WTC11 (cell line): ENCODE results near the gene FAT4. TPM values are rescaled to one million over a fixed set of nuclear protein-coding genes. Genes with fewer than 3 reads are reported as not detected.

Source experiments
- ATAC-seq: fragments of 200-7000 bp; cut with Tn5 transposase; 2 replicates; pipeline ENCODE4 v1.10.0; 2021; ENCODE audit warnings: mild to moderate bottlenecking, moderate library complexity
- CTCF ChIA-PET: fragments of 300-600 bp; sonication (Branson Sonifier 250); formaldehyde crosslinking; loops from one replicate; lab custom pipeline; 2021; ENCODE audit warnings: antibody characterized with exemption; lab: Charles Lee
- POLR2A ChIA-PET: fragments of 350-600 bp; sonication (Branson Sonifier 250); formaldehyde crosslinking; loops from one replicate; lab custom pipeline; 2021; ENCODE audit warnings: antibody characterized with exemption; lab: Charles Lee
- DNase-seq: peaks from one replicate; pipeline ENCODE4 v3.0.0; 2021; ENCODE audit warnings: low spot score
- H3K27ac Mint-ChIP-seq: 2 replicates; pipeline ENCODE4 v1.8.0; 2021; ENCODE audit warnings: mixed read lengths
- H3K27me3 Mint-ChIP-seq: 2 replicates; pipeline ENCODE4 v1.8.0; 2021; ENCODE audit warnings: low read depth, mild to moderate bottlenecking, moderate library complexity, mixed read lengths
- H3K36me3 Mint-ChIP-seq: 2 replicates; pipeline ENCODE4 v1.8.0; 2021; ENCODE audit warnings: mixed read lengths
- H3K4me1 Mint-ChIP-seq: 2 replicates; pipeline ENCODE4 v1.8.0; 2022; ENCODE audit warnings: mixed read lengths
- H3K4me3 Mint-ChIP-seq: 2 replicates; pipeline ENCODE4 v1.8.0; 2021; ENCODE audit warnings: mild to moderate bottlenecking, moderate library complexity, mixed read lengths
- H3K9me3 Mint-ChIP-seq: 2 replicates; pipeline ENCODE4 v1.8.0; 2021; ENCODE audit warnings: mixed read lengths
- AFF4 ChIP-seq: sonication (generic); formaldehyde crosslinking; IDR thresholded peaks from 2 replicates; pipeline ENCODE4 v1.8.1; 2023; ENCODE audit warnings: mild to moderate bottlenecking, missing genetic modification reagents, borderline replicate concordance
- ATF2 ChIP-seq: sonication (generic); formaldehyde crosslinking; IDR thresholded peaks from 2 replicates; pipeline ENCODE4 v1.8.1; 2022; ENCODE audit warnings: low read depth, missing genetic modification reagents, borderline replicate concordance
- E2F4 ChIP-seq: sonication (generic); formaldehyde crosslinking; IDR thresholded peaks from 2 replicates; pipeline ENCODE4 v1.8.1; 2022; ENCODE audit warnings: low read depth, mild to moderate bottlenecking, moderate library complexity, missing genetic modification reagents, borderline replicate concordance
- FOXP1 ChIP-seq: sonication (generic); formaldehyde crosslinking; IDR thresholded peaks from 2 replicates; pipeline ENCODE4 v1.8.0; 2022; ENCODE audit warnings: missing genetic modification reagents, mild to moderate bottlenecking, moderate library complexity, borderline replicate concordance
- IRF1 ChIP-seq: sonication (generic); formaldehyde crosslinking; IDR thresholded peaks from 2 replicates; pipeline ENCODE4 v1.8.0; 2023; ENCODE audit warnings: missing genetic modification reagents
- PRRX2 ChIP-seq: fragments of 250-450 bp; sonication (Bioruptor Pico); IDR thresholded peaks from 2 replicates; pipeline ENCODE4 v1.8.0; 2021; ENCODE audit warnings: mild to moderate bottlenecking
- RORB ChIP-seq: fragments of 250-450 bp; sonication (Bioruptor Pico); IDR thresholded peaks from 2 replicates; pipeline ENCODE4 v1.9.0; 2021; ENCODE audit warnings: mild to moderate bottlenecking
- USF2 ChIP-seq: sonication (generic); formaldehyde crosslinking; IDR thresholded peaks from 2 replicates; pipeline ENCODE4 v1.8.1; 2023; ENCODE audit warnings: mild to moderate bottlenecking, missing genetic modification reagents, moderate library complexity
- ZNF121 ChIP-seq: sonication (generic); formaldehyde crosslinking; IDR thresholded peaks from 2 replicates; pipeline ENCODE4 v1.8.0; 2023; ENCODE audit warnings: missing genetic modification reagents
- total RNA-seq: library from RNA; stranded (reverse); gene quantifications from 3 replicates; pipeline ENCODE4 v1.2.3, GENCODE V29; 2021
- TF ChIP-seq, protein P1 (sequence below): sonication (generic); formaldehyde crosslinking; IDR thresholded peaks from 2 replicates; pipeline ENCODE4 v1.8.1; 2022; ENCODE audit warnings: mild to moderate bottlenecking, moderate library complexity, missing genetic modification reagents
- TF ChIP-seq, protein P2 (sequence below): sonication (generic); formaldehyde crosslinking; IDR thresholded peaks from 2 replicates; pipeline ENCODE4 v1.8.1; 2022; ENCODE audit warnings: missing genetic modification reagents, borderline replicate concordance
- TF ChIP-seq, protein P3 (sequence below): sonication (generic); formaldehyde crosslinking; IDR thresholded peaks from 2 replicates; pipeline ENCODE4 v1.8.0; 2022; ENCODE audit warnings: missing genetic modification reagents
- TF ChIP-seq, protein P4 (sequence below): sonication (generic); formaldehyde crosslinking; IDR thresholded peaks from 2 replicates; pipeline ENCODE4 v1.8.1; 2022; ENCODE audit warnings: mild to moderate bottlenecking, missing genetic modification reagents, moderate library complexity, borderline replicate concordance

Gene FAT4
- total RNA-seq, 1 experiment from 2014 or later = 10.5 TPM

- no peaks in the 10 kb centered on the region for H3K36me3 Mint-ChIP-seq
- H3K9me3 Mint-ChIP-seq = no peaks in the 10 kb centered on the region
- DNase-seq = no peak
- no peak for ATAC-seq
- H3K4me1 Mint-ChIP-seq = no peaks in the 10 kb centered on the region
- no peaks in the 10 kb centered on the region for H3K27me3 Mint-ChIP-seq
- TF ChIP-seq E2F4 (CRISPR knock-in tag) (no peak), ATF2 (no peak), AFF4 (no peak), USF2 (CRISPR knock-in tag) (no peak)
- no peak overlapping the region for H3K27ac Mint-ChIP-seq
- ChIA-PET CTCF (no interaction called here), POLR2A (no interaction called here)
- H3K4me3 Mint-ChIP-seq = no peak overlapping the region
Observed at GRCh38 chr4:125303058-125303457, 11.7 kb upstream of the FAT4 start.

DNA sequence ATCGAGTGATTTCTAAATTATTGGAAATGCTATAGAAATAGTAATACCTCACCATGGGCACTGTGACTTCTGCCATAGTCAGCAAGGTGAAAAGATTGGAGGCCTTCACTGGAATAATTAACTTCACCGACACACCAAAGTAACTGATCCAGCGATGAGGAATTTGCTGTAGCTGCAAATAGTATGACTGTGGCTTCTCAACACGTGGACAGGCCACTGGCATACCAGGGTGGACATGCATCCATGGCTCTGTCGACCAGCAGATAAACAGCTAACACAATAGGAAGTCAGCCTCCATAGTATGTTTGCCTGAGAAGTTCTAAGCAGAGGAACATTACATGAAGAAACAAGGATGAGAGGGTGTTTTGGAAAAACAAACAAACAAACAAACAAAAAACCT is 10.9 kb upstream of the FAT4 start:
- TF ChIP-seq, protein P1, sequence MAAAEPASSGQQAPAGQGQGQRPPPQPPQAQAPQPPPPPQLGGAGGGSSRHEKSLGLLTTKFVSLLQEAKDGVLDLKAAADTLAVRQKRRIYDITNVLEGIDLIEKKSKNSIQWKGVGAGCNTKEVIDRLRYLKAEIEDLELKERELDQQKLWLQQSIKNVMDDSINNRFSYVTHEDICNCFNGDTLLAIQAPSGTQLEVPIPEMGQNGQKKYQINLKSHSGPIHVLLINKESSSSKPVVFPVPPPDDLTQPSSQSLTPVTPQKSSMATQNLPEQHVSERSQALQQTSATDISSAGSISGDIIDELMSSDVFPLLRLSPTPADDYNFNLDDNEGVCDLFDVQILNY (CRISPR knock-in tag) = no peak
- TF ChIP-seq RORB (CRISPR knock-in tag) = no peak
- TF ChIP-seq, protein P2, sequence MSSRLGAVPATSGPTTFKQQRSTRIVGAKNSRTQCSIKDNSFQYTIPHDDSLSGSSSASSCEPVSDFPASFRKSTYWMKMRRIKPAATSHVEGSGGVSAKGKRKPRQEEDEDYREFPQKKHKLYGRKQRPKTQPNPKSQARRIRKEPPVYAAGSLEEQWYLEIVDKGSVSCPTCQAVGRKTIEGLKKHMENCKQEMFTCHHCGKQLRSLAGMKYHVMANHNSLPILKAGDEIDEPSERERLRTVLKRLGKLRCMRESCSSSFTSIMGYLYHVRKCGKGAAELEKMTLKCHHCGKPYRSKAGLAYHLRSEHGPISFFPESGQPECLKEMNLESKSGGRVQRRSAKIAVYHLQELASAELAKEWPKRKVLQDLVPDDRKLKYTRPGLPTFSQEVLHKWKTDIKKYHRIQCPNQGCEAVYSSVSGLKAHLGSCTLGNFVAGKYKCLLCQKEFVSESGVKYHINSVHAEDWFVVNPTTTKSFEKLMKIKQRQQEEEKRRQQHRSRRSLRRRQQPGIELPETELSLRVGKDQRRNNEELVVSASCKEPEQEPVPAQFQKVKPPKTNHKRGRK (CRISPR knock-in tag) = no peak
- TF ChIP-seq, protein P3, sequence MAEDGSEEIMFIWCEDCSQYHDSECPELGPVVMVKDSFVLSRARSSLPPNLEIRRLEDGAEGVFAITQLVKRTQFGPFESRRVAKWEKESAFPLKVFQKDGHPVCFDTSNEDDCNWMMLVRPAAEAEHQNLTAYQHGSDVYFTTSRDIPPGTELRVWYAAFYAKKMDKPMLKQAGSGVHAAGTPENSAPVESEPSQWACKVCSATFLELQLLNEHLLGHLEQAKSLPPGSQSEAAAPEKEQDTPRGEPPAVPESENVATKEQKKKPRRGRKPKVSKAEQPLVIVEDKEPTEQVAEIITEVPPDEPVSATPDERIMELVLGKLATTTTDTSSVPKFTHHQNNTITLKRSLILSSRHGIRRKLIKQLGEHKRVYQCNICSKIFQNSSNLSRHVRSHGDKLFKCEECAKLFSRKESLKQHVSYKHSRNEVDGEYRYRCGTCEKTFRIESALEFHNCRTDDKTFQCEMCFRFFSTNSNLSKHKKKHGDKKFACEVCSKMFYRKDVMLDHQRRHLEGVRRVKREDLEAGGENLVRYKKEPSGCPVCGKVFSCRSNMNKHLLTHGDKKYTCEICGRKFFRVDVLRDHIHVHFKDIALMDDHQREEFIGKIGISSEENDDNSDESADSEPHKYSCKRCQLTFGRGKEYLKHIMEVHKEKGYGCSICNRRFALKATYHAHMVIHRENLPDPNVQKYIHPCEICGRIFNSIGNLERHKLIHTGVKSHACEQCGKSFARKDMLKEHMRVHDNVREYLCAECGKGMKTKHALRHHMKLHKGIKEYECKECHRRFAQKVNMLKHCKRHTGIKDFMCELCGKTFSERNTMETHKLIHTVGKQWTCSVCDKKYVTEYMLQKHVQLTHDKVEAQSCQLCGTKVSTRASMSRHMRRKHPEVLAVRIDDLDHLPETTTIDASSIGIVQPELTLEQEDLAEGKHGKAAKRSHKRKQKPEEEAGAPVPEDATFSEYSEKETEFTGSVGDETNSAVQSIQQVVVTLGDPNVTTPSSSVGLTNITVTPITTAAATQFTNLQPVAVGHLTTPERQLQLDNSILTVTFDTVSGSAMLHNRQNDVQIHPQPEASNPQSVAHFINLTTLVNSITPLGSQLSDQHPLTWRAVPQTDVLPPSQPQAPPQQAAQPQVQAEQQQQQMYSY = no peak
- no peak for TF ChIP-seq PRRX2 (CRISPR knock-in tag)
- no peak for TF ChIP-seq FOXP1 (CRISPR knock-in tag)
- TF ChIP-seq, protein P4, sequence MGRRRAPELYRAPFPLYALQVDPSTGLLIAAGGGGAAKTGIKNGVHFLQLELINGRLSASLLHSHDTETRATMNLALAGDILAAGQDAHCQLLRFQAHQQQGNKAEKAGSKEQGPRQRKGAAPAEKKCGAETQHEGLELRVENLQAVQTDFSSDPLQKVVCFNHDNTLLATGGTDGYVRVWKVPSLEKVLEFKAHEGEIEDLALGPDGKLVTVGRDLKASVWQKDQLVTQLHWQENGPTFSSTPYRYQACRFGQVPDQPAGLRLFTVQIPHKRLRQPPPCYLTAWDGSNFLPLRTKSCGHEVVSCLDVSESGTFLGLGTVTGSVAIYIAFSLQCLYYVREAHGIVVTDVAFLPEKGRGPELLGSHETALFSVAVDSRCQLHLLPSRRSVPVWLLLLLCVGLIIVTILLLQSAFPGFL = no peak
- no peak for TF ChIP-seq IRF1 (CRISPR knock-in tag)
- TF ChIP-seq ZNF121 (CRISPR knock-in tag) = no peak

More for the DNA sequence above, 10.9 kb upstream of the FAT4 start:
- ChIA-PET POLR2A (no interaction called here), CTCF (interaction anchor here (1.2 kb wide), 1 partner anchor 448 kb away, joined by 4 read pairs; no protein-coding TSS in a partner anchor)
- DNase-seq (no peak), ATAC-seq (no peak)
- H3K36me3 Mint-ChIP-seq = no peaks in the 10 kb centered on the region
- no peak overlapping the region for H3K4me3 Mint-ChIP-seq
- H3K27ac Mint-ChIP-seq = no peak overlapping the region
- H3K9me3 Mint-ChIP-seq = no peaks in the 10 kb centered on the region
- H3K27me3 Mint-ChIP-seq = no peaks in the 10 kb centered on the region
- H3K4me1 Mint-ChIP-seq = no peaks in the 10 kb centered on the region
